ENCODE measurements around the gene SLF2.

Gene SLF2

GRCh38 chr10:100913470-100913865 lies 705 bp downstream of the SLF2 start (continued):
- TF ChIP-seq ZNF70 (CRISPR knock-in tag; IDR thresholded peaks at IDR 0.05) (no peak), POU6F1 (CRISPR knock-in tag; IDR thresholded peaks at IDR 0.05; ENCODE audit: borderline replicate concordance, low read depth) (no peak), BACH2 (CRISPR knock-in tag; IDR thresholded peaks at IDR 0.05; ENCODE audit: borderline replicate concordance) (no peak), SNAI2 (CRISPR knock-in tag; IDR thresholded peaks at IDR 0.05) (no peak), CSDC2 (CRISPR knock-in tag; IDR thresholded peaks at IDR 0.05) (no peak), RARB (CRISPR knock-in tag; IDR thresholded peaks at IDR 0.05) (no peak), ISL1 (CRISPR knock-in tag; IDR thresholded peaks at IDR 0.05) (no peak), ARNTL (CRISPR knock-in tag; IDR thresholded peaks at IDR 0.05; ENCODE audit: borderline replicate concordance, low read depth) (no peak), ESRRG (CRISPR knock-in tag; IDR thresholded peaks at IDR 0.05) (no peak), CREB5 (CRISPR knock-in tag; IDR thresholded peaks at IDR 0.05; ENCODE audit: low read depth) (no peak), PPARA (CRISPR knock-in tag; IDR thresholded peaks at IDR 0.05; ENCODE audit: borderline replicate concordance) (no peak)

- ATAC-seq = no peak
- TF ChIP-seq ISL1 (CRISPR knock-in tag; IDR thresholded peaks at IDR 0.05) = no peak
- TF ChIP-seq ZFP3 (CRISPR knock-in tag; IDR thresholded peaks at IDR 0.05) = no peak
- TF ChIP-seq ZNF70 (CRISPR knock-in tag; IDR thresholded peaks at IDR 0.05) = no peak
- no peak for TF ChIP-seq TCF4 (CRISPR knock-in tag; IDR thresholded peaks at IDR 0.05; ENCODE audit: borderline replicate concordance)
- TF ChIP-seq ZC3H10 (CRISPR knock-in tag; IDR thresholded peaks at IDR 0.05) = no peak
- TF ChIP-seq TOX (CRISPR knock-in tag; IDR thresholded peaks at IDR 0.05; ENCODE audit: borderline replicate concordance) = no peak
- TF ChIP-seq RARB (CRISPR knock-in tag; IDR thresholded peaks at IDR 0.05) = no peak
- no peak for TF ChIP-seq GLIS3 (CRISPR knock-in tag; IDR thresholded peaks at IDR 0.05)
- no peak for TF ChIP-seq PPARA (CRISPR knock-in tag; IDR thresholded peaks at IDR 0.05; ENCODE audit: borderline replicate concordance)
- no peak for TF ChIP-seq CREB5 (CRISPR knock-in tag; IDR thresholded peaks at IDR 0.05; ENCODE audit: low read depth)
- TF ChIP-seq ZFP30 (CRISPR knock-in tag; IDR thresholded peaks at IDR 0.05) = no peak
- no peak for TF ChIP-seq CSRNP3 (CRISPR knock-in tag; IDR thresholded peaks at IDR 0.05)
- no peak for TF ChIP-seq ESRRG (CRISPR knock-in tag; IDR thresholded peaks at IDR 0.05)
- no peak for TF ChIP-seq SNAI2 (CRISPR knock-in tag; IDR thresholded peaks at IDR 0.05)
- no peak for TF ChIP-seq PATZ1 (CRISPR knock-in tag; IDR thresholded peaks at IDR 0.05; ENCODE audit: borderline replicate concordance)
- TF ChIP-seq ZNF565 (CRISPR knock-in tag; conservative IDR thresholded peaks at IDR 0.05; ENCODE audit: low read depth) = no peak
- no peak for TF ChIP-seq CSDC2 (CRISPR knock-in tag; IDR thresholded peaks at IDR 0.05)
- no peak for TF ChIP-seq ZNF8 (CRISPR knock-in tag; IDR thresholded peaks at IDR 0.05)
- no peak for TF ChIP-seq TSHZ2 (CRISPR knock-in tag; IDR thresholded peaks at IDR 0.05)
These were observed 4.3 kb downstream of the SLF2 start for GRCh38 chr10:100917071-100917470.
